Thymus (tissue), 11 donors: Measurements from ENCODE around the gene SLC10A4. TPM values are rescaled to one million over a fixed set of nuclear protein-coding genes. Genes with fewer than 3 reads are reported as not detected.

Experiments used
- DNase-seq, 9 donors: peaks; one replicate each; pipeline ENCODE4 v3.0.0-alpha.2; 2013; ENCODE audit warnings: low spot score in 9 of 9, low read depth in 6 of 9, missing footprints in 1 of 9
- H3K27ac ChIP-seq, 2 donors: one replicate each; pipeline ENCODE4 v1.5.1; 2013; ENCODE audit warnings: control low read depth in 1 of 2, low read depth in 1 of 2, low read length in 1 of 2, mild to moderate bottlenecking in 1 of 2, moderate library complexity in 1 of 2
- H3K27me3 ChIP-seq, 2 donors: one replicate each; pipeline ENCODE4 v1.5.1; 2013; ENCODE audit warnings: low read length in 1 of 2; ENCODE audit not compliant: control insufficient read depth in 2 of 2, insufficient read depth in 1 of 2
- H3K36me3 ChIP-seq, 2 donors: one replicate each; pipeline ENCODE4 v1.5.1; 2013; ENCODE audit warnings: low read length in 1 of 2, mild to moderate bottlenecking in 1 of 2, moderate library complexity in 1 of 2; ENCODE audit not compliant: control insufficient read depth in 2 of 2, insufficient read depth in 2 of 2
- H3K4me1 ChIP-seq, 2 donors: one replicate each; pipeline ENCODE4 v1.5.1; 2013; ENCODE audit warnings: low read length in 2 of 2; ENCODE audit not compliant: control insufficient read depth in 2 of 2, insufficient read depth in 2 of 2
- H3K4me3 ChIP-seq, 2 donors: one replicate each; pipeline ENCODE4 v1.5.1; 2013; ENCODE audit warnings: low read length in 2 of 2, control low read depth in 1 of 2, mild to moderate bottlenecking in 1 of 2
- H3K9me3 ChIP-seq, 2 donors: one replicate each; pipeline ENCODE4 v1.5.1; 2013; ENCODE audit warnings: low read length in 1 of 2, mild to moderate bottlenecking in 1 of 2; ENCODE audit not compliant: control insufficient read depth in 2 of 2, insufficient read depth in 1 of 2
- WGBS: extraction: QIAGEN DNeasy Blood & Tissue Kit; methylation state at CpG from one replicate; pipeline ENCODE4 v1.1.7; 2013; 5-methylcytosine and 5-hydroxymethylcytosine counted together
- polyA plus RNA-seq: library from polyadenylated mRNA; stranded (reverse); fragments of 200-250 nt; gene quantifications from one replicate; pipeline ENCODE4 v1.2.3, GENCODE V29; 2013
- total RNA-seq: library from RNA; stranded (reverse); fragments of 120-200 nt; gene quantifications from one replicate; pipeline ENCODE4 v1.2.4, GENCODE V29; 2013
- donor health status: healthy.

Gene SLC10A4
- total and polyA plus RNA-seq, 2 donors: 0.14 to 0.39 TPM

DNA sequence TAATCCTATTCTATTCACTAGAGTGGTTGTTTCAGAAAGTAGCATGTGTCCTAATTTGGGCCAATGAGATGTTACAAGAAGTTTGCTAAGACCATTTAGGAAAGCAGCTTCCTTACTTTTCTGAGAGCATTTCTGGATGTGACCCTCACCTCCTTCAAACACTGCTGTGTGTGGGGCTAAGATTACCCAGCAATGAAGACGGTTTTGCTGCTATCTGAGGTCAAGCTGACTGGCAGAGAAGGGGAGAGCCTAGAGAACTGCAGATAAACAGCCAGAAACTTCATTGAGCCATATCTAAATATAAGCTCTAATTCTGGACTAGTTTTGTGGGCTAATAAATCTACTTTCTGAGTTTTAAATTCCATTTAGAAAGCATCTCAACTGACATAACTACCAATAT, 43.3 kb downstream of the SLC10A4 start:
- H3K36me3 ChIP-seq: peaks cover 48 to 67% of the 10 kb centered on the region in 2 donors
- no peaks in the 10 kb centered on the region for H3K9me3 ChIP-seq
- no peak overlapping the region for H3K27ac ChIP-seq
- no peaks in the 10 kb centered on the region for H3K4me1 ChIP-seq
- no peak overlapping the region for H3K4me3 ChIP-seq
- WGBS: 98% methylated on average over 1 of the region's 1 CpG
- no peaks in the 10 kb centered on the region for H3K27me3 ChIP-seq
- DNase-seq: no peak

- H3K27ac ChIP-seq: no peak overlapping the region
- H3K4me1 ChIP-seq: no peaks in the 10 kb centered on the region
- no peak overlapping the region for H3K4me3 ChIP-seq
- no peak for DNase-seq
- peaks cover 13 to 39% of the 10 kb centered on the region in 2 donors for H3K36me3 ChIP-seq
- no peaks in the 10 kb centered on the region for H3K9me3 ChIP-seq
- H3K27me3 ChIP-seq: no peaks in the 10 kb centered on the region
These were observed 55.2 kb downstream of the SLC10A4 start for GRCh38 chr4:48538358-48538757.

Other genes with a start within 250 kb of the SLC10A4 start
- 2.9 TPM for gene TEC, start 213.5 kb upstream of the SLC10A4 start, total RNA-seq
- 4.2 TPM for gene TEC, start 213.5 kb upstream of the SLC10A4 start, polyA plus RNA-seq
- 22.1 TPM for gene SLAIN2, start 141.8 kb upstream of the SLC10A4 start, total RNA-seq
- 21.2 TPM for gene SLAIN2, start 141.8 kb upstream of the SLC10A4 start, polyA plus RNA-seq
- not detected for gene ZAR1, start 6.9 kb downstream of the SLC10A4 start, total RNA-seq
- 0.02 TPM for gene ZAR1, start 6.9 kb downstream of the SLC10A4 start, polyA plus RNA-seq